ENCODE data around the gene PAF1. TPM values are rescaled to one million over a fixed set of nuclear protein-coding genes. Genes with fewer than 3 reads are reported as not detected.

Gene PAF1
- total and polyA plus RNA-seq, 2 of the 13 experiments (the other 11 are each of a cell fraction or from before 2014, with no cell fraction given), result 30.2 to 31.1 TPM

DNA sequence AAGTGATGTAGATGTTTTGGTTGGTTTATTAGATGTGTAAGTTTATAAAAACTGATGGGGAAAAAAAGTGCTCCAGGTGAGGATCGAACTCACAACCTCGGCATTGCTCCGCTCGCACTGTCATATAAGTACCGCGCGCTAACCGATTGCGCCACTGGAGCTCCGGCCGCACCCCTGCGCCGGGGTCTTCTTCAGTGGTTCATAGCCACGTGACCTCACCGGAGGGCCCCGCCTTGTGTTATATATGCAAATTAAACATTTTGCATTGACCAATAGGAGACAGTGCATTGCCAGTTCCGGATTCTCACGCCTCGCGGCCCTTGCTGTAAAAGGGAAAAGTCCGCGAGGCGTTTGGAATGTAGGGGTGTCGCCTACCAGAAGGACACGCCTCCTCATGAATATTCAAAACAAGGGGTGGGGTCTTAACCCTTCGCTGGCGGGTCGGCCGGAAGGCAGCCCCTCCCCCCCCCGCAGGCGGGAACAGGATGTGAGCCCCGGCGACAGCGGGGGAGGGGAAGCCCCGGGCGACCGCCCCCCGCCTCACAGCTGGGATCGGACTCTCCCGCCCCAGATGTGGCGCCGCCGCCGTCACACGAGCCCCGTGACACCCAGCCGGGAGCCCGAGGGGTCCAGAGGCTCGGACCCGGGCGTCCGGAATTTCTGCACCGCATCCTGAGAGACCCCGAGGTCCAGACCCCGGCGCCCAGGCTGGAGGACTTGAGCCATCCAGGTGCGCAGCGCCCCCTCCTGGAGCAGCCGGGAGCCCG lies 21.4 kb upstream of the PAF1 start, which contains the start of gene PLEKHG2 (continued):
- TF ChIP-seq, protein P1, sequence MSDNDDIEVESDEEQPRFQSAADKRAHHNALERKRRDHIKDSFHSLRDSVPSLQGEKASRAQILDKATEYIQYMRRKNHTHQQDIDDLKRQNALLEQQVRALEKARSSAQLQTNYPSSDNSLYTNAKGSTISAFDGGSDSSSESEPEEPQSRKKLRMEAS (IDR thresholded peaks at IDR 0.05), result peak; percentile 89
- TF ChIP-seq PRMT3 (CRISPR knock-in tag; IDR thresholded peaks at IDR 0.05; ENCODE audit: borderline replicate concordance, low read depth) (no peak), HOXD1 (CRISPR knock-in tag; IDR thresholded peaks at IDR 0.05) (no peak), ZNF703 (CRISPR knock-in tag; IDR thresholded peaks at IDR 0.05; ENCODE audit: borderline replicate concordance) (no peak), ELK4 (CRISPR knock-in tag; IDR thresholded peaks at IDR 0.05; ENCODE audit: borderline replicate concordance) (no peak), RNF2 (conservative IDR thresholded peaks at IDR 0.05; ENCODE audit: low read depth) (no peak), ZBTB25 (CRISPR knock-in tag; IDR thresholded peaks at IDR 0.05) (peak; percentile 51; the same call in 1 of the 2 replicates), AKNA (CRISPR knock-in tag; IDR thresholded peaks at IDR 0.05; ENCODE audit: borderline replicate concordance) (no peak), CREM (IDR thresholded peaks at IDR 0.05) (peak; percentile 68), CREM (CRISPR knock-in tag; IDR thresholded peaks at IDR 0.05) (no peak), ZNF354B (CRISPR knock-in tag; IDR thresholded peaks at IDR 0.05) (no peak), PLRG1 (conservative IDR thresholded peaks at IDR 0.05) (no peak), ZNF232 (CRISPR knock-in tag; IDR thresholded peaks at IDR 0.05; ENCODE audit: borderline replicate concordance) (peak; percentile 41; the same call in 1 of the 2 replicates), HBP1 (CRISPR knock-in tag; IDR thresholded peaks at IDR 0.05; ENCODE audit: low read depth) (no peak; the same call in 1 of the 2 replicates), MED8 (CRISPR knock-in tag; IDR thresholded peaks at IDR 0.05; ENCODE audit: insufficient replicate concordance) (no peak), ZNF781 (CRISPR knock-in tag; IDR thresholded peaks at IDR 0.05; ENCODE audit: borderline replicate concordance, not compliant biosample characterization) (peak; percentile 43)
- TF ChIP-seq, protein P2, sequence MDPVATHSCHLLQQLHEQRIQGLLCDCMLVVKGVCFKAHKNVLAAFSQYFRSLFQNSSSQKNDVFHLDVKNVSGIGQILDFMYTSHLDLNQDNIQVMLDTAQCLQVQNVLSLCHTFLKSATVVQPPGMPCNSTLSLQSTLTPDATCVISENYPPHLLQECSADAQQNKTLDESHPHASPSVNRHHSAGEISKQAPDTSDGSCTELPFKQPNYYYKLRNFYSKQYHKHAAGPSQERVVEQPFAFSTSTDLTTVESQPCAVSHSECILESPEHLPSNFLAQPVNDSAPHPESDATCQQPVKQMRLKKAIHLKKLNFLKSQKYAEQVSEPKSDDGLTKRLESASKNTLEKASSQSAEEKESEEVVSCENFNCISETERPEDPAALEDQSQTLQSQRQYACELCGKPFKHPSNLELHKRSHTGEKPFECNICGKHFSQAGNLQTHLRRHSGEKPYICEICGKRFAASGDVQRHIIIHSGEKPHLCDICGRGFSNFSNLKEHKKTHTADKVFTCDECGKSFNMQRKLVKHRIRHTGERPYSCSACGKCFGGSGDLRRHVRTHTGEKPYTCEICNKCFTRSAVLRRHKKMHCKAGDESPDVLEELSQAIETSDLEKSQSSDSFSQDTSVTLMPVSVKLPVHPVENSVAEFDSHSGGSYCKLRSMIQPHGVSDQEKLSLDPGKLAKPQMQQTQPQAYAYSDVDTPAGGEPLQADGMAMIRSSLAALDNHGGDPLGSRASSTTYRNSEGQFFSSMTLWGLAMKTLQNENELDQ (CRISPR knock-in tag; IDR thresholded peaks at IDR 0.05; ENCODE audit: borderline replicate concordance), result no peak

Data from HepG2 (cell line).